HCT116 (cell line): ENCODE data around the gene KSR2. TPM values are rescaled to one million over a fixed set of nuclear protein-coding genes. Genes with fewer than 3 reads are reported as not detected.

Experiments used
- ATAC-seq: fragments of 200-7000 bp; cut with Tn5 transposase; 2 replicates; pipeline ENCODE4 v1.9.1; 2020; ENCODE audit warnings: mild to moderate bottlenecking, moderate library complexity
- BruUV-seq: library from RNA; stranded (reverse); fragments of 400-500 nt; replicated peaks from 2 replicates; lab custom pipeline; 2021; lab: Mats Ljungman, UMichigan
- CTCF ChIA-PET: fragments of 300-600 bp; sonication (Branson Sonifier 250); formaldehyde crosslinking; loops from one replicate; lab custom pipeline; 2021; ENCODE audit warnings: antibody characterized with exemption; lab: Charles Lee
- POLR2A ChIA-PET: fragments of 300-600, 350-600 bp; sonication (Branson Sonifier 250); formaldehyde crosslinking; loops from one replicate; lab custom pipeline; 2021; ENCODE audit warnings: antibody characterized with exemption; lab: Charles Lee
- RAD21 ChIA-PET, 2 experiments: fragments of 300-600 bp; sonication (Branson Sonifier 250); formaldehyde crosslinking; loops; one replicate each; lab custom pipeline; 2023; ENCODE audit warnings: low total read pairs in 2 of 2; ENCODE audit not compliant: uncharacterized antibody in 2 of 2, unreplicated experiment in 2 of 2, low non-redundant PET in 1 of 2; lab: Charles Lee
- DNase-seq: peaks from one replicate; pipeline ENCODE4 v3.0.0-alpha.2; 2010; ENCODE audit warnings: low read depth, low spot score
- H2AFZ ChIP-seq: fragments of 200-600 bp; shearing (Covaris generic), sonication (generic); 2 replicates; pipeline ENCODE4 v1.6.1; 2017; ENCODE audit warnings: low read depth, mixed run types, mixed read lengths, antibody characterized with exemption, low read length; ENCODE audit not compliant: poor library complexity, severe bottlenecking
- H3K27ac ChIP-seq: 2 replicates; pipeline ENCODE4 v1.5.1; 2012; ENCODE audit warnings: low read depth, low read length
- H3K27me3 ChIP-seq: fragments of 200-600 bp; sonication (generic); 2 replicates; pipeline ENCODE4 v1.6.1; 2016; ENCODE audit warnings: mixed run types, low read length, mixed read lengths; ENCODE audit not compliant: insufficient read depth
- H3K36me3 ChIP-seq, 2 experiments: fragments of 200-500 bp in 1 of 2; fragments of 200-600 bp in 1 of 2; sonication (Bioruptor generic) in 1 of 2; sonication (generic) in 1 of 2; 2 replicates each; pipeline versions ENCODE4 v1.5.1 to v1.6.1; 2014 to 2016; ENCODE audit warnings: low read length in 2 of 2, inconsistent platforms in 1 of 2, mixed read lengths in 1 of 2, mixed run types in 1 of 2; ENCODE audit not compliant: insufficient read depth in 2 of 2, control insufficient read depth in 1 of 2
- H3K4me1 ChIP-seq, 2 experiments: fragments of 200-600 bp in 1 of 2; sonication (generic) in 1 of 2; 2 replicates each; pipeline versions ENCODE4 v1.5.1 to v1.6.1; 2012 to 2017; ENCODE audit warnings: low read length in 2 of 2, inconsistent platforms in 1 of 2, mild to moderate bottlenecking in 1 of 2, mixed read lengths in 1 of 2, mixed run types in 1 of 2, moderate library complexity in 1 of 2; ENCODE audit not compliant: insufficient read depth in 2 of 2, control insufficient read depth in 1 of 2
- H3K4me2 ChIP-seq: fragments of 200-600 bp; sonication (generic); 2 replicates; pipeline ENCODE4 v1.6.1; 2017; ENCODE audit warnings: mixed run types, low read length, mixed read lengths
- H3K4me3 ChIP-seq, 2 experiments: fragments of 200-600 bp in 1 of 2; sonication (generic) in 1 of 2; replicated peaks in 1 of 2; 2 replicates each; pipeline ENCODE4 v1.5.1; 2011 to 2016; ENCODE audit warnings: low read length in 2 of 2, control low read depth in 1 of 2, low read depth in 1 of 2, mild to moderate bottlenecking in 1 of 2, mixed read lengths in 1 of 2, mixed run types in 1 of 2
- H3K79me2 ChIP-seq: fragments of 200-600 bp; sonication (generic); 2 replicates; pipeline ENCODE4 v1.6.1; 2017; ENCODE audit warnings: mild to moderate bottlenecking, mixed run types, low read length, moderate library complexity, mixed read lengths; ENCODE audit not compliant: insufficient read depth
- H3K9ac ChIP-seq: fragments of 200-600 bp; sonication (generic); 2 replicates; pipeline ENCODE4 v1.6.1; 2016; ENCODE audit warnings: low read length, mixed read lengths
- H3K9me2 ChIP-seq: fragments of 200-600 bp; sonication (generic), shearing (Covaris generic); 2 replicates; pipeline ENCODE4 v1.6.1; 2017; ENCODE audit warnings: mixed run types, mild to moderate bottlenecking, moderate library complexity; ENCODE audit not compliant: insufficient read depth
- H3K9me3 ChIP-seq, 2 experiments: fragments of 200-500 bp in 1 of 2; fragments of 200-600 bp in 1 of 2; sonication (Bioruptor generic) in 1 of 2; sonication (generic) in 1 of 2; 2 replicates each; pipeline ENCODE4 v1.6.1; 2014 to 2017; ENCODE audit warnings: low read length in 2 of 2, mixed read lengths in 2 of 2, inconsistent platforms in 1 of 2, low read depth in 1 of 2, mild to moderate bottlenecking in 1 of 2, mixed run types in 1 of 2, moderate library complexity in 1 of 2; ENCODE audit not compliant: control insufficient read depth in 1 of 2, insufficient read depth in 1 of 2
- H4K20me1 ChIP-seq: fragments of 200-600 bp; sonication (generic), shearing (Covaris generic); 2 replicates; pipeline ENCODE4 v1.6.1; 2017; ENCODE audit warnings: mixed run types, mild to moderate bottlenecking, moderate library complexity; ENCODE audit not compliant: insufficient read depth
- ATF3 ChIP-seq: IDR thresholded peaks from 2 replicates; pipeline ENCODE4 v1.6.1; 2012
- CEBPB ChIP-seq: IDR thresholded peaks from 2 replicates; pipeline ENCODE4 v1.6.1; 2012; ENCODE audit warnings: low read depth
- ELF1 ChIP-seq: IDR thresholded peaks from 2 replicates; pipeline ENCODE4 v1.6.1; 2012; ENCODE audit warnings: low read depth, borderline replicate concordance
- EZH2 ChIP-seq: fragments of 200-600 bp; sonication (generic); IDR thresholded peaks from 2 replicates; pipeline ENCODE4 v1.6.1; 2017; ENCODE audit warnings: antibody characterized with exemption, mixed run types
- EZH2phosphoT487 ChIP-seq: fragments of 200-600 bp; IDR thresholded peaks from 2 replicates; pipeline ENCODE4 v1.6.1; 2018; ENCODE audit warnings: antibody characterized with exemption, borderline replicate concordance
- MAX ChIP-seq: IDR thresholded peaks from 2 replicates; pipeline ENCODE4 v1.6.1; 2012
- POLR2A ChIP-seq: IDR thresholded peaks from 2 replicates; pipeline ENCODE4 v1.7.0; 2011; ENCODE audit warnings: borderline replicate concordance; ENCODE audit not compliant: insufficient read depth, insufficient read length; ENCODE audit errors: extremely low read depth
- SIN3A ChIP-seq: IDR thresholded peaks from 2 replicates; pipeline ENCODE4 v1.6.1; 2012; ENCODE audit warnings: low read depth
- SP1 ChIP-seq: IDR thresholded peaks from 2 replicates; pipeline ENCODE4 v1.6.1; 2012; ENCODE audit warnings: low read depth
- YY1 ChIP-seq: IDR thresholded peaks from 2 replicates; pipeline ENCODE4 v1.6.1; 2011; ENCODE audit warnings: low read length, low read depth, moderate library complexity, mild to moderate bottlenecking; ENCODE audit not compliant: insufficient replicate concordance; ENCODE audit errors: extremely low read depth
- ZBTB33 ChIP-seq: IDR thresholded peaks from 2 replicates; pipeline ENCODE4 v1.6.1; 2011; ENCODE audit warnings: mild to moderate bottlenecking, low read length, moderate library complexity; ENCODE audit not compliant: insufficient replicate concordance; ENCODE audit errors: extremely low read depth
- intact Hi-C: fragments of 100-400 bp; cut with micrococcal nuclease; formaldehyde crosslinking; loops from 2 replicates; pipeline ENCODE4 v1.10.0; 2022
- total RNA-seq: library from RNA; stranded (reverse); gene quantifications from one replicate; pipeline ENCODE4 v1.2.1, GENCODE V29; 2021; ENCODE audit not compliant: unreplicated experiment

KSR2 gene
- total RNA-seq, 1 experiment from 2014 or later = 10.1 TPM

GRCh38 chr12:117563706-117564105 lies 405.1 kb downstream of the KSR2 start:
- TF ChIP-seq ELF1 (no peak), SP1 (no peak), ZBTB33 (no peak), YY1 (no peak), SIN3A (no peak), MAX (no peak), EZH2 (no peak), ATF3 (no peak), POLR2A (no peak), CEBPB (no peak), EZH2phosphoT487 (no peak)
- TF ChIP-seq, all 23 proteins: peak for 0
- CTCF ChIA-PET = no interaction called here
- Histone ChIP-seq H3K9me2 (no peaks in the 10 kb centered on the region), H3K79me2 (no peaks in the 10 kb centered on the region), H3K9ac (no peak overlapping the region), H4K20me1 (no peaks in the 10 kb centered on the region), H3K9me3 (no peaks in the 10 kb centered on the region), H3K27ac (no peak overlapping the region), H3K4me1 (no peaks in the 10 kb centered on the region), H3K27me3 (no peaks in the 10 kb centered on the region), H3K4me3 (no peak overlapping the region), H3K36me3 (no peaks in the 10 kb centered on the region), H2AFZ (no peak overlapping the region), H3K4me2 (no peak overlapping the region)
- POLR2A ChIA-PET = no interaction called here
- no peak for DNase-seq
- no TSS peak for BruUV-seq
- intact Hi-C loops = no loop called here
- no peak for ATAC-seq
- RAD21 ChIA-PET = no interaction called here
